Sigmoid colon (tissue), 7 donors: ENCODE data around the gene JAM2. TPM values are rescaled to one million over a fixed set of nuclear protein-coding genes. Genes with fewer than 3 reads are reported as not detected.

Experiments used
- DNase-seq: peaks from one replicate; pipeline ENCODE4 v3.0.0-alpha.2; 2019
- H3K27ac ChIP-seq, 4 donors: fragments of 200-600 bp; sonication (generic); one replicate each; pipeline ENCODE4 v1.5.1; 2016 to 2019; ENCODE audit warnings: mild to moderate bottlenecking in 1 of 4
- H3K27me3 ChIP-seq, 3 donors: fragments of 200-600 bp; sonication (generic); one replicate each; pipeline ENCODE4 v1.5.1; 2019; ENCODE audit warnings: mild to moderate bottlenecking in 1 of 3
- H3K36me3 ChIP-seq, 4 donors: fragments of 200-600 bp; sonication (generic); one replicate each; pipeline ENCODE4 v1.5.1; 2016 to 2019
- H3K4me1 ChIP-seq, 4 donors: fragments of 200-600 bp; sonication (generic); one replicate each; pipeline ENCODE4 v1.5.1; 2017 to 2019
- H3K4me3 ChIP-seq, 4 donors: fragments of 200-600 bp; sonication (generic); one replicate each; pipeline ENCODE4 v1.5.1; 2017 to 2019; ENCODE audit warnings: mild to moderate bottlenecking in 2 of 4, moderate library complexity in 1 of 4
- H3K9me3 ChIP-seq, 4 donors: fragments of 200-600 bp in 3 of 4; sonication (generic) in 3 of 4; one replicate each; pipeline versions ENCODE4 v1.5.1 to v1.6.1; 2013 to 2019
- EP300 ChIP-seq, 4 donors: sonication (generic); formaldehyde crosslinking; IDR thresholded peaks; one replicate each; pipeline ENCODE4 v1.6.1; 2017; ENCODE audit warnings: antibody characterized with exemption in 4 of 4
- POLR2A ChIP-seq, 2 donors: fragments of 450-650 bp; IDR thresholded peaks; one replicate each; pipeline ENCODE4 v1.6.1; 2016; ENCODE audit warnings: antibody characterized with exemption in 2 of 2, mild to moderate bottlenecking in 2 of 2, moderate library complexity in 2 of 2
- POLR2AphosphoS5 ChIP-seq, 4 donors: sonication (generic); formaldehyde crosslinking; IDR thresholded peaks; one replicate each; pipeline ENCODE4 v1.6.1; 2017; ENCODE audit warnings: antibody characterized with exemption in 4 of 4
- WGBS, 2 donors: extraction: QIAGEN DNeasy Blood & Tissue Kit; methylation state at CpG; one replicate each; pipeline ENCODE4 v1.1.7; 2013; 5-methylcytosine and 5-hydroxymethylcytosine counted together
- intact Hi-C: fragments of 100-400 bp; cut with DNase I; formaldehyde crosslinking; loops from one replicate; pipeline ENCODE4 v1.15.1; 2023
- polyA plus RNA-seq, 3 donors: library from polyadenylated mRNA; stranded (reverse); fragments of 200-250 nt; gene quantifications; one replicate each; pipeline ENCODE4 v1.2.3, GENCODE V29; 2013
- total RNA-seq, 4 donors: library from RNA; depleted of rRNA; stranded (reverse); fragments of >200 nt; gene quantifications; one replicate each; pipeline ENCODE4 v1.1.0, GENCODE V29; 2016
- TF ChIP-seq, protein P1 (sequence below), 4 experiments: fragments of 450-650 bp in 3 of 4; fragments of 200-600 bp in 1 of 4; IDR thresholded peaks; one replicate each; pipeline ENCODE4 v1.5.1; 2016 to 2019; ENCODE audit warnings: antibody characterized with exemption in 4 of 4, mild to moderate bottlenecking in 3 of 4, moderate library complexity in 2 of 4
- donor health status: healthy with polysubstance abuse.
- donor health status: Bipolar disorder and iron deficiency.
- donor health status: healthy.

Gene JAM2
- total and polyA plus RNA-seq, 7 donors: 0.46 to 31.6 (median 13.0) TPM

DNA sequence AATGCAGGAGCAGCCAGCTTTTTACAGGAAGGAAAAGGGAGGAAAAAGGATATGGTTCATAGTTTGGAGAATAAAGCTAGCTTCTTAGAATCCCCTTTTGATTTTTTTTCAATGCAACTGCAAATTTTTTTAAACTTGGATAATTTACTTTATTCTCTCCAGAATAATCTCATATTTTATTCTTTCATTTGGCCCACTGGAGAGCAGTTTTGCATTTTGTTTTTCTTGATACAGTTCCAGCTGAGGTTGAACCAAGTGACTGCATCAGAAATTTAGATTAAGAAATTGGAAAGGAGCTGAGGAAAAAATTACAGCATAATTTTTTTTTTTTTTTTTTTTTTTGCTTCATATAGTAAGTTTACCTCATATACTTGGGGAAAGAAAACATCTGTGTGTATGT is 118.5 kb downstream of the JAM2 start:
- H3K27ac ChIP-seq: no peak overlapping the region
- no peak overlapping the region for H3K4me3 ChIP-seq
- H3K27me3 ChIP-seq: no peaks in the 10 kb centered on the region
- no peaks in the 10 kb centered on the region for H3K9me3 ChIP-seq
- no peaks in the 10 kb centered on the region for H3K4me1 ChIP-seq
- intact Hi-C loops: no loop called here
- TF ChIP-seq, protein P1, sequence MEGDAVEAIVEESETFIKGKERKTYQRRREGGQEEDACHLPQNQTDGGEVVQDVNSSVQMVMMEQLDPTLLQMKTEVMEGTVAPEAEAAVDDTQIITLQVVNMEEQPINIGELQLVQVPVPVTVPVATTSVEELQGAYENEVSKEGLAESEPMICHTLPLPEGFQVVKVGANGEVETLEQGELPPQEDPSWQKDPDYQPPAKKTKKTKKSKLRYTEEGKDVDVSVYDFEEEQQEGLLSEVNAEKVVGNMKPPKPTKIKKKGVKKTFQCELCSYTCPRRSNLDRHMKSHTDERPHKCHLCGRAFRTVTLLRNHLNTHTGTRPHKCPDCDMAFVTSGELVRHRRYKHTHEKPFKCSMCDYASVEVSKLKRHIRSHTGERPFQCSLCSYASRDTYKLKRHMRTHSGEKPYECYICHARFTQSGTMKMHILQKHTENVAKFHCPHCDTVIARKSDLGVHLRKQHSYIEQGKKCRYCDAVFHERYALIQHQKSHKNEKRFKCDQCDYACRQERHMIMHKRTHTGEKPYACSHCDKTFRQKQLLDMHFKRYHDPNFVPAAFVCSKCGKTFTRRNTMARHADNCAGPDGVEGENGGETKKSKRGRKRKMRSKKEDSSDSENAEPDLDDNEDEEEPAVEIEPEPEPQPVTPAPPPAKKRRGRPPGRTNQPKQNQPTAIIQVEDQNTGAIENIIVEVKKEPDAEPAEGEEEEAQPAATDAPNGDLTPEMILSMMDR (IDR thresholded peaks at IDR 0.05): no peak
- TF ChIP-seq POLR2A (IDR thresholded peaks at IDR 0.05) (no peak), POLR2AphosphoS5 (IDR thresholded peaks at IDR 0.05) (no peak)
- peaks cover 2 to 72% (median 8%) of the 10 kb centered on the region in 4 donors for H3K36me3 ChIP-seq
- DNase-seq: no peak

DNA sequence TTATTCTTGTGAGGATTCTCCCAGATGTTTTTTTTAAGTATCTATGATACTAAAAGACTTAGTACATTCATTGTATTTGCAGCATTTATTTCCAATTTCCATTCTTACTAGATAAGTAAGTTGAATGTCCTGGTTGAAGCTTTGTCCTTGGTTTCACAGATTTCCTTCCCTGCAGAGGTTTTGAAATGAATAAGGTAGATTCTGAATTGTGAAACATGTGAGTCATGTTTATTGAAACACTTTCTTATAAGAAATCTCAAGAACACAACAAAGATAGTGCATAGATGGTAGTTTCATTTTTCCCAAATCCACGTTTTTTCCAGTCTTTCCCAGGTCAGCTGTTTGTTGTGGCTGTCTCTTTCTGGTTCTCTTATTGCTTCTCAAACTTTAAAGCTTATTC is 120.5 kb downstream of the JAM2 start:
- no peaks in the 10 kb centered on the region for H3K9me3 ChIP-seq
- intact Hi-C loops: no loop called here
- TF ChIP-seq POLR2A (IDR thresholded peaks at IDR 0.05) (no peak), EP300 (IDR thresholded peaks at IDR 0.05) (no peak)

DNA sequence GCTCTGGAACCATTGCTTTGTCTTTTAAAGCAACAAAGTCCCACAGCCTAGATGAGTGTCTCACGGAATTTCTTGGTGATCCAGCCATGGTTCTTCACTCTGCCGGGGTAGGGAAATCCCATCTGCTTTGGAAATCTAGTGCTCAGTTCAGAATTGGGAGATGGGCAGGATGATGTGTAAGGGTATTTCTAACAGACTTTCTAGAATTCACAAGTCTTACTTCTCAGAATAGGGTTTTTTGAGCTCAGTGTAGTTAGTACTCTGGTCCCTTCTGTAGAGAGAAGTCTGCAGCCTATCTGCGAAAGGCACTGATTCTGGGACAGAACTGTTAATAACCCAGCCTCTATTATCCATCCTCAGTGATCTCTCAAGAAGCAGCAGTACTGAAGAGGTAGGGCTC is 121.0 kb downstream of the JAM2 start:
- 93% methylated on average over 3 of the region's 3 CpGs for WGBS, 2 donors
- Histone ChIP-seq H3K4me3 (no peak overlapping the region), H3K27me3 (no peaks in the 10 kb centered on the region), H3K4me1 (no peaks in the 10 kb centered on the region), H3K36me3 (peaks cover 0 to 72% (median 11%) of the 10 kb centered on the region in 4 donors), H3K27ac (no peak overlapping the region), H3K9me3 (no peaks in the 10 kb centered on the region)
- intact Hi-C loops: no loop called here
- DNase-seq: no peak
- TF ChIP-seq POLR2AphosphoS5 (IDR thresholded peaks at IDR 0.05): no peak
- TF ChIP-seq, protein P1 (IDR thresholded peaks at IDR 0.05): no peak
- TF ChIP-seq EP300 (IDR thresholded peaks at IDR 0.05): no peak
- TF ChIP-seq POLR2A (IDR thresholded peaks at IDR 0.05): no peak

More for the DNA sequence above, 120.5 kb downstream of the JAM2 start:
- WGBS, 2 donors: 64 to 77% methylated on average over 1 of the region's 1 CpG
- Histone ChIP-seq H3K27me3 (no peaks in the 10 kb centered on the region), H3K36me3 (peaks cover 0 to 72% (median 10%) of the 10 kb centered on the region in 4 donors), H3K27ac (no peak overlapping the region), H3K4me3 (no peak overlapping the region), H3K4me1 (no peaks in the 10 kb centered on the region)
- no peak for DNase-seq

DNA sequence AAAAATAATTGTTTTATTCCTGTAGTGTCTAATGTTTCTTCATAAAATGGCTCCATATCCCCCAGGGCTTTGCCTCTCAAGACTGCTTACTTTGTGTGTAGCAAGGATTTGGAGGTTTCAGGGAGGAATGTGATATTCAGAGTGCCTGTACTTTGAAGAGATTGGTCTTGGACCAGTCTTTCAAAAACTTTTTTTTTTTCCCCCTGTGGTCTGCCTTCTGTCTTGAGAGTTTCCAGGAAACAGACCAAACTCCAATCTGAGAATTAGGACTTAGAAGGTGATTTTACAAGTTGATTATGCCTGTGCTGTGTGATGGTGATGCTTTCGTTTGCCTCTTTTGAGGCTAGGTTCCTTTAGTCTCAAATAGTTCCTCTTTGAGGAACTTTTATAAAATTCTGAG is 121.6 kb downstream of the JAM2 start:
- WGBS, 2 donors: 88 to 90% methylated on average over 1 of the region's 1 CpG
- Histone ChIP-seq H3K27ac (no peak overlapping the region), H3K27me3 (no peaks in the 10 kb centered on the region), H3K4me3 (no peak overlapping the region), H3K4me1 (no peaks in the 10 kb centered on the region), H3K9me3 (no peaks in the 10 kb centered on the region), H3K36me3 (peaks cover 0 to 78% (median 11%) of the 10 kb centered on the region in 4 donors)
- intact Hi-C loops: no loop called here
- DNase-seq: no peak
- TF ChIP-seq, protein P1 (IDR thresholded peaks at IDR 0.05): no peak
- TF ChIP-seq EP300 (IDR thresholded peaks at IDR 0.05) (no peak), POLR2AphosphoS5 (IDR thresholded peaks at IDR 0.05) (no peak), POLR2A (IDR thresholded peaks at IDR 0.05) (no peak)

DNA sequence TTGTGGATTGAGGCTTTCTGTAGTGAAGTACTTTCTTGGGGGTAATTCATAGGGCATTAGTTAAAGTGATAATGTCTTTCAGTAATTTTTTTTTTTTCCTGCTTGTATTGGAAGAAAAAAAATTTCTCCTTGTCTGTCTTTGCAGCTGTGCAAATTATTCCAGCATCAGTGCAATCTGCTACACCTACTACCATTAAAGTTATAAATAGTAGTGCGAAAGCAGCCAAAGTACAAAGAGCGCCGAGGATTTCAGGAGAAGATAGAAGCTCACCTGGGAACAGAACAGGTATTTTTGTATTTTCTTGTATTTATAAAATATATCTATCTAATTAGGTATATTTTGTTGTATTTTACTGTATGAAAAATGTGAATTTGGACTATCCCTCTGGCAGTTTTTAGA is 125.0 kb downstream of the JAM2 start:
- H3K36me3 ChIP-seq: peaks cover 0 to 81% (median 11%) of the 10 kb centered on the region in 4 donors
- TF ChIP-seq, protein P1 (IDR thresholded peaks at IDR 0.05): no peak
- TF ChIP-seq EP300 (IDR thresholded peaks at IDR 0.05) (no peak), POLR2A (IDR thresholded peaks at IDR 0.05) (no peak), POLR2AphosphoS5 (IDR thresholded peaks at IDR 0.05) (no peak)
- no peaks in the 10 kb centered on the region for H3K27me3 ChIP-seq
- no peak overlapping the region for H3K4me3 ChIP-seq
- no peak overlapping the region for H3K27ac ChIP-seq
- 91 to 97% methylated on average over 3 of the region's 3 CpGs for WGBS, 2 donors
- intact Hi-C loops: no loop called here
- DNase-seq: no peak
- no peaks in the 10 kb centered on the region for H3K4me1 ChIP-seq
- no peaks in the 10 kb centered on the region for H3K9me3 ChIP-seq

Other genes starting within 250 kb of the JAM2 start
- 10 to 100 TPM; 15.3 to 18.9 (median 17.5) TPM for gene MRPL39, start 31.8 kb upstream of the JAM2 start, total RNA-seq
- 10 to 100 TPM; 24.6 to 53.6 (median 38.4) TPM for gene MRPL39, start 31.8 kb upstream of the JAM2 start, polyA plus RNA-seq
- gene ATP5PF, start 95.6 kb downstream of the JAM2 start, total RNA-seq: 100 to 1,000 TPM; 232 to 283 (median 239) TPM
- gene ATP5PF, start 95.6 kb downstream of the JAM2 start, polyA plus RNA-seq: 1,000 to 10,000 TPM in 1 of 3 donors, 100 to 1,000 TPM in 2; 393 to 1,130 (median 799) TPM
- 10 to 100 TPM; 17.6 to 32.5 (median 27.2) TPM for gene GABPA, start 95.7 kb downstream of the JAM2 start, total RNA-seq
- 10 to 100 TPM; 10.8 to 13.2 (median 11.2) TPM for gene GABPA, start 95.7 kb downstream of the JAM2 start, polyA plus RNA-seq